ENCODE measurements around the gene DUSP5. TPM values are rescaled to one million over a fixed set of nuclear protein-coding genes. Genes with fewer than 3 reads are reported as not detected.

DUSP5 gene
- total RNA-seq, 4 donors from 2014 or later: 22.1 to 33.8 (median 26.3) TPM

DNA sequence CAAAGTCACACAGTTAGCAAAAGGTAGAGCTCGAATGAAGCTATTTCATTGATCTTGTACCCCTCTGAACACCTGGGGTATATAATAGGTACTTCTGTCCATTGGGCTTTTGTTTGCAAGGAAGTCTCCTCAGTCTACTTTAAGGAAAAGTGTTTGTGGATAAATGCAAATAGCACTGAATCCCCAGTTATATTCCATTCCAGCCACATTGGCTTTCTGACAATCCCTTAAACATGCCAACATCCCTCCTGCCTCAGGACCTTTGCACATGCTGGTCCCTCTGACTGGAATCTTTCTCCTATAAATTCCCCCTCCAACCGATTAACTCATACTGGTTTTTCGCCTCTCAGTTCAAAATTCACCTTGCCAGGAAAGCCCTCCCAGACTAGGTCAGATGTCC lies 17.1 kb downstream of the DUSP5 start:
- no peak for TF ChIP-seq CTCF (IDR thresholded peaks at IDR 0.05)
- no peak for TF ChIP-seq POLR2A (IDR thresholded peaks at IDR 0.05)
- peaks cover 0 to 17% (median 0%) of the 10 kb centered on the region in 3 donors for H3K36me3 ChIP-seq

DNA sequence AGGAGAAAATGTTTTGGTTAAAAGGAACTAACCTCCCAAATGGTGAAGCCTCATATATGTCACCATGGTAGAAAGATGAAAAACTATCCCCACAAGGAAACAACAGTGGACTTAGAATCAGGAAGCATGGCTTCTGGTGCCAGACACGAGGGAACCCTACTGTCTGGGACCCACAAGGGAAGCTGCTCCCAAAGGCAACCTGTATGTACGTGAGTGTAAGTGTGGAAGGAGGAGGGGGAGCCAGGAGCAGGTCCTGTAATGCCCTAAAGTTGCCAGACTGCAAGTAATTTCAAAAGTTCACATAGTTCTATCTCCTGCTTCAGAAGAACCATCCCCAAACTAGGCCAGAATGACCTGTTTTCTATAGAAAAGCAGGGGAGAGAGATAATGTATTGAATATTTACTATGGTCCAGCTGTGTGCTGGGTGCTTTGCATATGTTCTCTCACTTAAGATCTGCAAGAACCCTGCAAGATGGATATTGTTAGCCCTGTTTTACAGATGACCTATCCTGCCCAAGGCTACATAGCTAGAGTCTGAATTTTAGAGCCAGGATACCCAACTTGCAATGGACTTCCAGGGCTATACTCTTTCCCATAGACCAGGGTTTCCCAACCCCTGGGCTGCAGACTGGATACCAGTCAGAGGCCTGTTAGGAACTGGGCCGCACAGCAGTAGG lies 19.2 kb downstream of the DUSP5 start:
- TF ChIP-seq CTCF (IDR thresholded peaks at IDR 0.05) (no peak), POLR2A (IDR thresholded peaks at IDR 0.05) (no peak)
- Histone ChIP-seq H3K9me3 (no peaks in the 10 kb centered on the region), H3K27me3 (no peaks in the 10 kb centered on the region), H3K36me3 (no peaks in the 10 kb centered on the region), H3K4me3 (no peak overlapping the region), H3K27ac (no peak overlapping the region), H3K4me1 (peaks cover 0 to 3% (median 0%) of the 10 kb centered on the region in 4 donors)
- no peak for DNase-seq

More for the DNA sequence above, 17.1 kb downstream of the DUSP5 start:
- H3K4me1 ChIP-seq: no peaks in the 10 kb centered on the region
- H3K27ac ChIP-seq: no peak overlapping the region
- H3K9me3 ChIP-seq: no peaks in the 10 kb centered on the region
- no peak overlapping the region for H3K4me3 ChIP-seq
- DNase-seq: peak in 1 of 3 donors; percentile 6
- H3K27me3 ChIP-seq: no peaks in the 10 kb centered on the region

DNA sequence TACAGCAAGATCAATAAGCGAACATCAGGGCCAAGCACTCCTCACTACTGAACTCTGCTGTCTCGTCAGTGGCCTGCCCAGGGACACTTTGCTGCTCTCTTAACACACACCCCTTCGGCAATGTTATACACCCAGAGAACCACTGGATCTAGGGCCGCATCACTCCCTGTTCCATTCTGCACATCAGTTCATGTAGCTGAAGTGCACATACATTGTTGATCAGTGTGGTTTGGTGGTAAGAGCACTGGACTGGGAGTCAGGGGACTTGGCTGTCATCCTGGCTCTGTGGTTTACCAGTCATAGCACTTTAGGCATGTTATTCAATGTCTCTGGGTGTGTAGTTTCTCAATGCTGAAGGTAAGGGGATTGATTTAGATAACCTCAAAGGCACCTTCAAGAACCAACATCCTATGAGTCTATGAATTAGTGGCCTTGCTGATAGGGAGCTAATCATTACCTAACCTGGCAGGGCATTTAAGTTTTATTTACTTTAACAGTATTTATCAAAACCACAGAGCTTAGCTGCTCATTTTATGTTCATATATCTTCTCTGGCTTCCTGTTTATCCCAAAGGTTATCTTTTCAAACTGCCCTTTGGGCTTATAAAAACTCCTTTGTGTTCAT lies 24.8 kb downstream of the DUSP5 start:
- DNase-seq: peak in 2 of 3 donors; percentile 52 to 59
- peak overlapping the region in 2 of 4 donors; percentile 53 to 90 for H3K27ac ChIP-seq
- H3K36me3 ChIP-seq: no peaks in the 10 kb centered on the region
- TF ChIP-seq POLR2A (IDR thresholded peaks at IDR 0.05) (no peak), CTCF (IDR thresholded peaks at IDR 0.05) (peak in 1 of 6 experiments; percentile 16)
- no peaks in the 10 kb centered on the region for H3K9me3 ChIP-seq
- no peak overlapping the region for H3K4me3 ChIP-seq
- H3K4me1 ChIP-seq: peaks cover 0 to 5% (median 2%) of the 10 kb centered on the region in 4 donors
- no peaks in the 10 kb centered on the region for H3K27me3 ChIP-seq

DNA sequence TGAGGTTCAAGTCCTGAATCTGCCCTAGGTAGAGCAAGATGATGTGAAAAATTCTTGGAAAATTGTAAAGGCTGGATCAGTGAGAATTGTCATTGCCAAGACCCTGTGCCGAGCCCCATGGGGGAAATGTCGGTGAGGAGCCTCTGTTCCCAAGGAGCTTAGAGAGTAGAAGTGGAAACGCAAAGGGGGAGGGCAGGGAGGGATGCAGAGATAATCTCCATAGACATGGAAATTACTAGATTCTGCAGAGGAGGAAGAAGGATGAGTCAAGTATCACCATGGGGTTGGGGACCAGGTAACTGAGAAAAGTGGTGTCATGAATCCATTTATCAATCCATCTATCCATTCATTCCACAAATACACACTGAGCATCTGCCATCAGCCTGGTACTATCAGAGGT lies 26.0 kb downstream of the DUSP5 start:
- no peaks in the 10 kb centered on the region for H3K36me3 ChIP-seq
- no peak for DNase-seq
- H3K27me3 ChIP-seq: no peaks in the 10 kb centered on the region
- H3K4me1 ChIP-seq: peaks cover 0 to 5% (median 2%) of the 10 kb centered on the region in 4 donors
- no peaks in the 10 kb centered on the region for H3K9me3 ChIP-seq
- no peak overlapping the region for H3K27ac ChIP-seq
- no peak overlapping the region for H3K4me3 ChIP-seq
- no peak for TF ChIP-seq POLR2A (IDR thresholded peaks at IDR 0.05)
- no peak for TF ChIP-seq CTCF (IDR thresholded peaks at IDR 0.05)

GRCh38 chr10:110524179-110524858 lies 26.6 kb downstream of the DUSP5 start:
- no peak overlapping the region for H3K4me3 ChIP-seq
- no peaks in the 10 kb centered on the region for H3K27me3 ChIP-seq
- DNase-seq: no peak
- peaks cover 0 to 5% (median 2%) of the 10 kb centered on the region in 4 donors for H3K4me1 ChIP-seq
- no peak overlapping the region for H3K27ac ChIP-seq
- no peaks in the 10 kb centered on the region for H3K36me3 ChIP-seq
- H3K9me3 ChIP-seq: no peaks in the 10 kb centered on the region
- TF ChIP-seq CTCF (IDR thresholded peaks at IDR 0.05) (no peak), POLR2A (IDR thresholded peaks at IDR 0.05) (no peak)

Measured in Peyer's patch (tissue), 4 donors.